GM12878 (cell line): Measurements from ENCODE around the gene ATP6V1C2. TPM values are rescaled to one million over a fixed set of nuclear protein-coding genes. Genes with fewer than 3 reads are reported as not detected.

Source experiments
- ATAC-seq: fragments of 200-7000 bp; cut with Tn5 transposase; 3 replicates; pipeline ENCODE4 v1.9.1; 2020; ENCODE audit warnings: mild to moderate bottlenecking, moderate library complexity
- BruUV-seq: library from RNA; stranded (reverse); fragments of 400-500 nt; replicated peaks from 2 replicates; lab custom pipeline; 2021; lab: Mats Ljungman, UMichigan
- CTCF ChIA-PET: fragments of 300-600 bp; sonication (Branson Sonifier 250); formaldehyde crosslinking; extraction: SDS; loops from one replicate; lab custom pipeline; 2021; ENCODE audit warnings: inconsistent platforms; lab: Yijun Ruan, JAX
- POLR2A ChIA-PET: fragments of 350-600 bp; formaldehyde crosslinking; extraction: SDS; loops from one replicate; lab custom pipeline; 2021; ENCODE audit warnings: inconsistent platforms; lab: Charles Lee
- RAD21 ChIA-PET: fragments of 300-600 bp; sonication (Branson Sonifier 250); formaldehyde crosslinking; loops from one replicate; lab custom pipeline; 2023; ENCODE audit warnings: antibody characterized with exemption; ENCODE audit not compliant: unreplicated experiment; lab: Charles Lee
- SMC1A ChIA-PET: fragments of 300-600 bp; sonication (Branson Sonifier 250); formaldehyde crosslinking; loops from one replicate; lab custom pipeline; 2023; ENCODE audit not compliant: unreplicated experiment, uncharacterized antibody; lab: Charles Lee
- DNase-seq: peaks from one replicate; pipeline ENCODE4 v3.0.0-alpha.2; 2011; ENCODE audit warnings: low read depth, low spot score
- FAIRE-seq: peaks from 3 replicates; lab custom pipeline; 2011; peaks lifted over from hg19 to GRCh38; lab: Jason Lieb, UNC
- H2AFZ ChIP-seq: 2 replicates; pipeline ENCODE4 v1.6.0; 2011; ENCODE audit warnings: low read depth, low read length, control low read depth; ENCODE audit not compliant: control insufficient read depth
- H3K27ac ChIP-seq: 2 replicates; pipeline ENCODE4 v1.5.1; 2011; ENCODE audit warnings: control low read depth; ENCODE audit not compliant: control insufficient read depth, insufficient read depth
- H3K27me3 ChIP-seq, 2 experiments: replicated peaks in 1 of 2; 2 replicates each; pipeline versions ENCODE4 v1.6.0 to v1.6.1; 2011; ENCODE audit warnings: low read length in 1 of 2; ENCODE audit not compliant: control insufficient read depth in 2 of 2, insufficient read depth in 2 of 2
- H3K36me3 ChIP-seq, 2 experiments: 2 replicates each; pipeline ENCODE4 v1.5.1; 2011; ENCODE audit warnings: low read length in 1 of 2; ENCODE audit not compliant: control insufficient read depth in 2 of 2, insufficient read depth in 2 of 2
- H3K4me1 ChIP-seq: 2 replicates; pipeline ENCODE4 v1.6.1; 2011; ENCODE audit warnings: mild to moderate bottlenecking, low read length, moderate library complexity, mixed read lengths; ENCODE audit not compliant: control insufficient read depth, insufficient read depth
- H3K4me2 ChIP-seq: 2 replicates; pipeline ENCODE4 v1.6.0; 2011; ENCODE audit warnings: control low read depth; ENCODE audit not compliant: control insufficient read depth, insufficient read depth
- H3K4me3 ChIP-seq: fragments of 200-600 bp; sonication (generic); 2 replicates; pipeline ENCODE4 v1.5.1; 2016
- H3K79me2 ChIP-seq: 2 replicates; pipeline ENCODE4 v1.6.0; 2011; ENCODE audit warnings: low read length; ENCODE audit not compliant: control insufficient read depth, insufficient read depth
- H3K9ac ChIP-seq: 2 replicates; pipeline ENCODE4 v1.8.0; 2011; ENCODE audit warnings: low read length, control low read depth, mixed read lengths; ENCODE audit not compliant: control insufficient read depth, insufficient read depth
- H3K9me3 ChIP-seq: replicated peaks from 3 replicates; pipeline ENCODE4 v1.5.1; 2011; ENCODE audit warnings: mild to moderate bottlenecking, low read length; ENCODE audit not compliant: control insufficient read depth, insufficient read depth
- H4K20me1 ChIP-seq: 2 replicates; pipeline ENCODE4 v1.6.0; 2011; ENCODE audit not compliant: control insufficient read depth, insufficient read depth
- CHD1 ChIP-seq: IDR thresholded peaks from 2 replicates; pipeline ENCODE4 v1.6.1; 2012; ENCODE audit warnings: low read depth, low read length, improper control_type of control experiment
- CHD4 ChIP-seq: fragments of 200-600 bp; sonication (generic); IDR thresholded peaks from 2 replicates; pipeline ENCODE4 v1.6.1; 2016; ENCODE audit warnings: mild to moderate bottlenecking
- CREB1 ChIP-seq: IDR thresholded peaks from 2 replicates; pipeline ENCODE4 v1.6.1; 2012; ENCODE audit warnings: low read depth, mild to moderate bottlenecking, inconsistent platforms
- EGR1 ChIP-seq, 2 experiments: IDR thresholded peaks; 1 replicate in 1 of 2; 2 replicates in 1 of 2; pipeline ENCODE4 v1.6.1; 2011 to 2012; ENCODE audit warnings: low read depth in 2 of 2, low read length in 2 of 2, borderline replicate concordance in 1 of 2, mild to moderate bottlenecking in 1 of 2, moderate library complexity in 1 of 2
- LARP7 ChIP-seq: fragments of 450-650 bp; IDR thresholded peaks from 2 replicates; pipeline ENCODE4 v1.6.1; 2017; ENCODE audit warnings: mild to moderate bottlenecking
- PAX8 ChIP-seq: fragments of 450-650 bp; IDR thresholded peaks from 2 replicates; pipeline ENCODE4 v1.6.1; 2017; ENCODE audit warnings: mild to moderate bottlenecking, moderate library complexity
- POLR2AphosphoS5 ChIP-seq: IDR thresholded peaks from 2 replicates; pipeline ENCODE4 v1.6.1; 2011; ENCODE audit warnings: mild to moderate bottlenecking, low read length, inconsistent platforms
- ZNF622 ChIP-seq: fragments of 450-650 bp; IDR thresholded peaks from 2 replicates; pipeline ENCODE4 v1.6.1; 2017; ENCODE audit warnings: mild to moderate bottlenecking, inconsistent platforms
- WGBS: methylation state at CpG from one replicate; pipeline ENCODE4 v1.1.6; 2016; ENCODE audit warnings: low lambda C conversion rate; ENCODE audit not compliant: insufficient replicate concordance, insufficient coverage; ENCODE audit errors: missing lambda C conversion rate; 5-methylcytosine and 5-hydroxymethylcytosine counted together
- in situ Hi-C: fragments of 300-500 bp; cut with MboI; formaldehyde crosslinking; loops from 9 replicates; pipeline ENCODE4 v1.14.3; 2018; ENCODE audit warnings: mixed read lengths
- intact Hi-C: fragments of 100-400 bp; cut with micrococcal nuclease; formaldehyde crosslinking; loops from one replicate; pipeline ENCODE4 v1.14.2; 2022; ENCODE audit not compliant: unreplicated experiment
- polyA plus RNA-seq, 11 experiments: library from polyadenylated mRNA; depleted of rRNA in 4 of 11; unstranded in 6 of 11; stranded (reverse) in 5 of 11; fragments of >200 nt; fragmentation: Nextera tagmentation in 4 of 11; fragmentation: Illumina TruSeq in 1 of 11; extraction: Ambion mirVana in 4 of 11; extraction: Trizol in 1 of 11; gene quantifications; 1 replicate in 1 of 11; 2 replicates in 10 of 11; pipeline versions ENCODE4 v1.2.1 to v1.2.3, GENCODE V29; 2011 to 2016; ENCODE audit warnings: inconsistent platforms in 2 of 11, missing spikeins in 2 of 11, low read depth in 1 of 11
- total RNA-seq, 4 experiments: library from RNA; depleted of rRNA in 3 of 4; stranded (reverse); fragments of >200 nt in 3 of 4; fragmentation: Illumina TruSeq in 1 of 4; extraction: Trizol in 1 of 4; gene quantifications; 2 replicates each; pipeline versions ENCODE4 v1.2.1 to v1.2.3, GENCODE V29; 2013 to 2021
- TF ChIP-seq, protein P1 (sequence below): fragments of 450-650 bp; IDR thresholded peaks from 2 replicates; pipeline ENCODE4 v1.6.1; 2018; ENCODE audit warnings: mild to moderate bottlenecking, low read depth, moderate library complexity; ENCODE audit not compliant: partially characterized antibody

The ATP6V1C2 gene
- total and polyA plus RNA-seq, 10 of the 15 experiments (the other 5 are each of a cell fraction or from before 2014, with no cell fraction given): 0.04 to 1.5 (median 0.24) TPM; not detected in 1

DNA sequence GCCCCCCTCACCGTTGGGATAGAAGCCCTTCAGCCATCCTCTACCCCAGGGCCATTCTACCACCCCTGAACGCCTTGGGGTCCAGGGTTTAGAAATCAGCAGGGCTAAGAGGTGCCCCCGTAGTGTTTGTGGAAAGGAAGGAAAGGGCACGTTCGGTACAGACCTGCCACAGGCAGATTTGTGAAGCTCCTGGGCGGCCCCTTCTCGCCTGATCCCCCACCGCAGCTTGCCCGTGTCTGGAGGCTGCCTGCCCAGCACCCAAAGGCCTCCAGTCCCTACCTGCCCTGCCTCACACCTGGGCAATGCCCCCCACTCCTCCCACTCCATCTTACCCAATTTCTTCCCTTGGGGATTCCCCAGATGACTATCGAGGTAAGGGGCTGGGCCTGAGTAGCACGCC, 21.2 kb downstream of the ATP6V1C2 start:
- Histone ChIP-seq H2AFZ (no peak overlapping the region), H3K4me2 (no peak overlapping the region), H3K36me3 (no peaks in the 10 kb centered on the region), H3K27ac (no peak overlapping the region), H3K9ac (no peak overlapping the region), H4K20me1 (no peaks in the 10 kb centered on the region), H3K27me3 (no peaks in the 10 kb centered on the region), H3K4me3 (no peak overlapping the region), H3K9me3 (no peaks in the 10 kb centered on the region), H3K4me1 (peaks cover 4% of the 10 kb centered on the region)
- FAIRE-seq (no peak), DNase-seq (no peak), ATAC-seq (no peak)
- ChIA-PET SMC1A (no interaction called here), POLR2A (no interaction called here), RAD21 (no interaction called here), CTCF (no interaction called here)
- WGBS: 42% methylated on average over 11 of the region's 11 CpGs
- in situ Hi-C loops: no loop called here
- intact Hi-C loops: no loop called here
- no TSS peak for BruUV-seq
- TF ChIP-seq CREB1 (no peak), ZNF622 (no peak), CHD1 (no peak), POLR2AphosphoS5 (no peak), CHD4 (no peak), LARP7 (no peak), PAX8 (no peak), EGR1 (IDR thresholded peaks at IDR 0.05; ENCODE audit: borderline replicate concordance in 1 of 2, low read depth in 2 of 2, low read length in 2 of 2) (no peak)
- TF ChIP-seq, protein P1, sequence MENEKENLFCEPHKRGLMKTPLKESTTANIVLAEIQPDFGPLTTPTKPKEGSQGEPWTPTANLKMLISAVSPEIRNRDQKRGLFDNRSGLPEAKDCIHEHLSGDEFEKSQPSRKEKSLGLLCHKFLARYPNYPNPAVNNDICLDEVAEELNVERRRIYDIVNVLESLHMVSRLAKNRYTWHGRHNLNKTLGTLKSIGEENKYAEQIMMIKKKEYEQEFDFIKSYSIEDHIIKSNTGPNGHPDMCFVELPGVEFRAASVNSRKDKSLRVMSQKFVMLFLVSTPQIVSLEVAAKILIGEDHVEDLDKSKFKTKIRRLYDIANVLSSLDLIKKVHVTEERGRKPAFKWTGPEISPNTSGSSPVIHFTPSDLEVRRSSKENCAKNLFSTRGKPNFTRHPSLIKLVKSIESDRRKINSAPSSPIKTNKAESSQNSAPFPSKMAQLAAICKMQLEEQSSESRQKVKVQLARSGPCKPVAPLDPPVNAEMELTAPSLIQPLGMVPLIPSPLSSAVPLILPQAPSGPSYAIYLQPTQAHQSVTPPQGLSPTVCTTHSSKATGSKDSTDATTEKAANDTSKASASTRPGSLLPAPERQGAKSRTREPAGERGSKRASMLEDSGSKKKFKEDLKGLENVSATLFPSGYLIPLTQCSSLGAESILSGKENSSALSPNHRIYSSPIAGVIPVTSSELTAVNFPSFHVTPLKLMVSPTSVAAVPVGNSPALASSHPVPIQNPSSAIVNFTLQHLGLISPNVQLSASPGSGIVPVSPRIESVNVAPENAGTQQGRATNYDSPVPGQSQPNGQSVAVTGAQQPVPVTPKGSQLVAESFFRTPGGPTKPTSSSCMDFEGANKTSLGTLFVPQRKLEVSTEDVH: no peak
- TF ChIP-seq, all 136 proteins: peak for 0
- no peaks in the 10 kb centered on the region for H3K79me2 ChIP-seq
